AG09319 (cell line): Measurements from ENCODE around the gene TFPI.

Experiments used
- DNase-seq: peaks from one replicate; pipeline ENCODE4 v3.0.0-alpha.2; 2010; ENCODE audit warnings: low read depth; ENCODE audit errors: extremely low read depth
- TF ChIP-seq, protein P1 (sequence below): IDR thresholded peaks from 2 replicates; pipeline ENCODE4 v1.5.1; 2011; ENCODE audit warnings: low read depth, mild to moderate bottlenecking, inconsistent platforms, low read length, moderate library complexity

The TFPI gene

DNA sequence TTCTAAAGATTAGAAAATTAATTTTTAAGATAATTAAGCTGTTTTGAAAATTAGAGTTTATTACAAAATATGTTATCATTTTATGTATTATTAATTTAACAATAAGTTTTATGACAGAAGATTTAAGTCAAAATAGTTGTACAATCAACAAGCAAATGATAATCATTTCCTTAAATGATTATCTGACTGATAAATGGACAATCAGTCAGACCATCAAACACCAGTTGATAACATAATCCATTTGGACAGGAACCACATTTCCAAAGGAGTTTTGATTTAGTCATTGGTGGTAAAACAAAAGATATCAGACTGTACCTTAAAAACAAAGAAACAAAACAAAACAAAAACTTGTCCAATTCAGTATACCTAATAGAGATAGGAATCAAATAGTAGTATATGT is 1.9 kb downstream of the TFPI start:
- DNase-seq, result no peak
- TF ChIP-seq, protein P1, sequence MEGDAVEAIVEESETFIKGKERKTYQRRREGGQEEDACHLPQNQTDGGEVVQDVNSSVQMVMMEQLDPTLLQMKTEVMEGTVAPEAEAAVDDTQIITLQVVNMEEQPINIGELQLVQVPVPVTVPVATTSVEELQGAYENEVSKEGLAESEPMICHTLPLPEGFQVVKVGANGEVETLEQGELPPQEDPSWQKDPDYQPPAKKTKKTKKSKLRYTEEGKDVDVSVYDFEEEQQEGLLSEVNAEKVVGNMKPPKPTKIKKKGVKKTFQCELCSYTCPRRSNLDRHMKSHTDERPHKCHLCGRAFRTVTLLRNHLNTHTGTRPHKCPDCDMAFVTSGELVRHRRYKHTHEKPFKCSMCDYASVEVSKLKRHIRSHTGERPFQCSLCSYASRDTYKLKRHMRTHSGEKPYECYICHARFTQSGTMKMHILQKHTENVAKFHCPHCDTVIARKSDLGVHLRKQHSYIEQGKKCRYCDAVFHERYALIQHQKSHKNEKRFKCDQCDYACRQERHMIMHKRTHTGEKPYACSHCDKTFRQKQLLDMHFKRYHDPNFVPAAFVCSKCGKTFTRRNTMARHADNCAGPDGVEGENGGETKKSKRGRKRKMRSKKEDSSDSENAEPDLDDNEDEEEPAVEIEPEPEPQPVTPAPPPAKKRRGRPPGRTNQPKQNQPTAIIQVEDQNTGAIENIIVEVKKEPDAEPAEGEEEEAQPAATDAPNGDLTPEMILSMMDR, result no peak

- DNase-seq, result no peak
- TF ChIP-seq, protein P1, result no peak
Measured at GRCh38 chr2:187550857-187551256, 3.4 kb downstream of the TFPI start.

- DNase-seq, result no peak
- TF ChIP-seq, protein P1, result no peak
Measured at GRCh38 chr2:187549951-187550555, 4.2 kb downstream of the TFPI start.

DNA sequence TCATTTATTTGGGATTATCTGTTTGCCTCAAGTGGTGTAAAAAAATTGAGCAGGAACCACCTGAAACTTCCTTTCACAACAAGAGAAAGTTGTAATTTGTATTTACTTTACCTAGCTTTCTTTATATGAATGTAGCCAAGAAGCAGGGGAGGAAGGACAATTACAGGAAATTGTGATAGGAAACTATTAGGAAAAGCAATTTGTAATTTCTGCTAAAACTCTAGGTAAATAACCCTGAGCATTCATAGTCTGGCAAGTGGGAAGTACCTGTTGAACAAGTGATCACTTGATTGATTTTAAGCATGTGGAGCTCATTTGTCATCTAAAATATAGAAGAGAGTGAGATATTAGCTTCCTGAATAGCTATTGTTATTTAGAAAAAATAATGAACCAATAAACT is 5.0 kb downstream of the TFPI start:
- TF ChIP-seq, protein P1, result no peak
- no peak for DNase-seq

- no peak for DNase-seq
- TF ChIP-seq, protein P1, result no peak
Measured at GRCh38 chr2:187548656-187549055, 5.6 kb downstream of the TFPI start.

GRCh38 chr2:187547353-187547979 is 6.8 kb downstream of the TFPI start:
- DNase-seq, result peak; percentile 54
- TF ChIP-seq, protein P1, result no peak

GRCh38 chr2:187546762-187547333 is 7.4 kb downstream of the TFPI start:
- DNase-seq, result no peak
- TF ChIP-seq, protein P1, result no peak
